PC-9 (cell line): ENCODE data around the gene ADAM19. TPM values are rescaled to one million over a fixed set of nuclear protein-coding genes. Genes with fewer than 3 reads are reported as not detected.

Experiments
- BruUV-seq: library from RNA; stranded (reverse); fragments of 400-500 nt; replicated peaks from 2 replicates; lab custom pipeline; 2021; lab: Mats Ljungman, UMichigan
- CTCF ChIA-PET: fragments of 300-600 bp; sonication (Branson Sonifier 250); formaldehyde crosslinking; loops from one replicate; lab custom pipeline; 2022; ENCODE audit warnings: antibody characterized with exemption; lab: Charles Lee
- POLR2A ChIA-PET: fragments of 300-600 bp; sonication (Branson Sonifier 250); formaldehyde crosslinking; loops from one replicate; lab custom pipeline; 2022; ENCODE audit warnings: antibody characterized with exemption; ENCODE audit not compliant: unreplicated experiment; lab: Charles Lee
- DNase-seq, 2 experiments: peaks; one replicate each; pipeline versions ENCODE4 v3.0.0 to v3.0.0-alpha.2; 2015 to 2022; ENCODE audit warnings: mixed read lengths in 1 of 2
- H2AFZ ChIP-seq: fragments of 200-600 bp; sonication (generic); 2 replicates; pipeline ENCODE4 v1.8.1; 2017; ENCODE audit warnings: antibody characterized with exemption
- H3F3A ChIP-seq: fragments of 200-600 bp; sonication (generic); 2 replicates; pipeline ENCODE4 v1.8.1; 2017; ENCODE audit warnings: antibody characterized with exemption, mild to moderate bottlenecking, low read depth; ENCODE audit not compliant: insufficient read depth
- H3K27ac ChIP-seq: fragments of 200-600 bp; sonication (generic); 2 replicates; pipeline ENCODE4 v1.6.1; 2016; ENCODE audit warnings: mixed run types
- H3K27me3 ChIP-seq: fragments of 200-600 bp; sonication (generic); 2 replicates; pipeline ENCODE4 v1.6.1; 2016; ENCODE audit warnings: low read depth, mixed run types; ENCODE audit not compliant: insufficient read depth
- H3K36me3 ChIP-seq: fragments of 200-600 bp; sonication (generic); 2 replicates; pipeline ENCODE4 v1.6.1; 2016; ENCODE audit warnings: low read depth, mixed run types
- H3K4me1 ChIP-seq: fragments of 200-600 bp; sonication (generic); replicated peaks from 2 replicates; pipeline ENCODE4 v1.6.1; 2016; ENCODE audit warnings: mixed run types; ENCODE audit not compliant: insufficient read depth
- H3K4me2 ChIP-seq: fragments of 200-600 bp; sonication (generic); 2 replicates; pipeline ENCODE4 v1.6.1; 2017; ENCODE audit warnings: mixed run types
- H3K4me3 ChIP-seq: fragments of 200-600 bp; sonication (generic); 2 replicates; pipeline ENCODE4 v1.6.1; 2016; ENCODE audit warnings: mixed run types
- H3K79me2 ChIP-seq: fragments of 200-600 bp; sonication (generic); 2 replicates; pipeline ENCODE4 v1.6.1; 2017; ENCODE audit warnings: low read depth, mixed run types
- H3K9me2 ChIP-seq: fragments of 200-600 bp; sonication (generic); 2 replicates; pipeline ENCODE4 v1.8.1; 2017; ENCODE audit warnings: mild to moderate bottlenecking; ENCODE audit not compliant: insufficient read depth
- H3K9me3 ChIP-seq: fragments of 200-600 bp; sonication (generic); 2 replicates; pipeline ENCODE4 v1.8.1; 2016; ENCODE audit warnings: low read depth; ENCODE audit not compliant: insufficient read depth
- H4K20me1 ChIP-seq: fragments of 200-600 bp; sonication (generic); 2 replicates; pipeline ENCODE4 v1.8.1; 2017; ENCODE audit not compliant: insufficient read depth
- EZH2 ChIP-seq: fragments of 200-600 bp; sonication (generic); IDR thresholded peaks from 2 replicates; pipeline ENCODE4 v1.8.0; 2017; ENCODE audit warnings: antibody characterized with exemption, low read depth
- intact Hi-C: fragments of 100-400 bp; cut with micrococcal nuclease; formaldehyde crosslinking; loops from one replicate; pipeline ENCODE4 v1.10.0; 2022; ENCODE audit not compliant: unreplicated experiment
- total RNA-seq: library from RNA; stranded (reverse); gene quantifications from 2 replicates; pipeline ENCODE4 v1.2.3, GENCODE V29; 2021
- TF ChIP-seq, protein P1 (sequence below): fragments of 200-600 bp; sonication (generic); conservative IDR thresholded peaks from 2 replicates; pipeline ENCODE4 v1.6.1; 2017; ENCODE audit warnings: mixed run types, antibody characterized with exemption, mild to moderate bottlenecking, moderate library complexity

Gene ADAM19
- total RNA-seq, 1 experiment from 2014 or later: 7.6 TPM

DNA sequence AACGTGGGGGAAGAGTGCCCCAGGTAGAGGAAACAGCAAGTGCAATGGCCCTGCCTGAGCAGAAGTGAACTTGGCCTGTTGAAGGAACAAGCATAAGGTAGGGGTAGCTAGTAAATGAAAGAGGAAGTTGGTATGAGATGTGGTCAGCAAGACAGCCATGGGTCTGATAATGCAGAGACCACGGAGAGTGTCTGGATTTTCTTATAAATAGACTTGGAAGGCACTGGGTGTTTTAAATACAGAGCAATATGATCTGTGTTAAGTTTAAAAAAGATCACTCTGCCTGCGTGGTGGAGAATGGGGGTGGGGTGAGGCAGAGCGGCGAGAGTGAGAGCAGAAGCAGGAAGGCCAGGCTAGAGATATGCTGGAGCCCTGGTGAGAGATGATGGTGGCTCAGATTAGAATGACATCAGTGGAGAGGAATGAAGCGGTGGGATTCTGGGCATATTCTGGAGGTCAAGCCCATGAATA is 4.2 kb downstream of the ADAM19 start:
- H3F3A ChIP-seq: no peaks in the 10 kb centered on the region
- H3K9me2 ChIP-seq: no peaks in the 10 kb centered on the region

GRCh38 chr5:157570531-157571200 is 4.9 kb downstream of the ADAM19 start:
- Histone ChIP-seq H3F3A (no peaks in the 10 kb centered on the region), H2AFZ (no peak overlapping the region), H3K36me3 (peaks cover 8% of the 10 kb centered on the region; the same call in 1 of the 2 replicates), H3K4me3 (no peak overlapping the region), H3K27me3 (no peaks in the 10 kb centered on the region), H3K9me2 (no peaks in the 10 kb centered on the region), H3K27ac (no peak overlapping the region), H4K20me1 (no peaks in the 10 kb centered on the region), H3K4me1 (peaks cover 14% of the 10 kb centered on the region; the same call in 1 of the 2 replicates), H3K4me2 (no peak overlapping the region), H3K79me2 (peaks cover 27% of the 10 kb centered on the region), H3K9me3 (no peaks in the 10 kb centered on the region)
- DNase-seq: no peak
- intact Hi-C loops: loop anchor here (1.0 kb wide), 2 partner anchors 12 to 59 kb away; no protein-coding TSS in a partner anchor
- CTCF ChIA-PET: no interaction called here
- POLR2A ChIA-PET: interaction anchor here (0.6 kb wide), 1 partner anchor 147 kb away, joined by 44 read pairs; no protein-coding TSS in a partner anchor
- TF ChIP-seq EZH2: no peak
- TF ChIP-seq, protein P1, sequence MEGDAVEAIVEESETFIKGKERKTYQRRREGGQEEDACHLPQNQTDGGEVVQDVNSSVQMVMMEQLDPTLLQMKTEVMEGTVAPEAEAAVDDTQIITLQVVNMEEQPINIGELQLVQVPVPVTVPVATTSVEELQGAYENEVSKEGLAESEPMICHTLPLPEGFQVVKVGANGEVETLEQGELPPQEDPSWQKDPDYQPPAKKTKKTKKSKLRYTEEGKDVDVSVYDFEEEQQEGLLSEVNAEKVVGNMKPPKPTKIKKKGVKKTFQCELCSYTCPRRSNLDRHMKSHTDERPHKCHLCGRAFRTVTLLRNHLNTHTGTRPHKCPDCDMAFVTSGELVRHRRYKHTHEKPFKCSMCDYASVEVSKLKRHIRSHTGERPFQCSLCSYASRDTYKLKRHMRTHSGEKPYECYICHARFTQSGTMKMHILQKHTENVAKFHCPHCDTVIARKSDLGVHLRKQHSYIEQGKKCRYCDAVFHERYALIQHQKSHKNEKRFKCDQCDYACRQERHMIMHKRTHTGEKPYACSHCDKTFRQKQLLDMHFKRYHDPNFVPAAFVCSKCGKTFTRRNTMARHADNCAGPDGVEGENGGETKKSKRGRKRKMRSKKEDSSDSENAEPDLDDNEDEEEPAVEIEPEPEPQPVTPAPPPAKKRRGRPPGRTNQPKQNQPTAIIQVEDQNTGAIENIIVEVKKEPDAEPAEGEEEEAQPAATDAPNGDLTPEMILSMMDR: no peak
- BruUV-seq: no TSS peak

More for the DNA sequence above, 4.2 kb downstream of the ADAM19 start:
- Histone ChIP-seq H3K27ac (no peak overlapping the region), H2AFZ (no peak overlapping the region), H3K27me3 (no peaks in the 10 kb centered on the region), H3K4me2 (no peak overlapping the region), H4K20me1 (no peaks in the 10 kb centered on the region), H3K9me3 (no peaks in the 10 kb centered on the region), H3K4me1 (peaks cover 20% of the 10 kb centered on the region; the same call in 1 of the 2 replicates), H3K79me2 (peaks cover 27% of the 10 kb centered on the region), H3K4me3 (no peak overlapping the region), H3K36me3 (peaks cover 8% of the 10 kb centered on the region; the same call in 1 of the 2 replicates)
- CTCF ChIA-PET: no interaction called here
- intact Hi-C loops: loop anchor here (1.0 kb wide), 2 partner anchors 13 to 60 kb away; no protein-coding TSS in a partner anchor
- POLR2A ChIA-PET: interaction anchor here (0.6 kb wide), 1 partner anchor 146 kb away, joined by 44 read pairs; no protein-coding TSS in a partner anchor
- BruUV-seq: no TSS peak
- peak in 1 of 2 experiments; percentile 42 for DNase-seq
- TF ChIP-seq, protein P1: no peak
- TF ChIP-seq EZH2: no peak

GRCh38 chr5:157568720-157569119 is 6.9 kb downstream of the ADAM19 start:
- no peak for TF ChIP-seq EZH2
- TF ChIP-seq, protein P1: no peak
- intact Hi-C loops: no loop called here
- CTCF ChIA-PET: interaction anchor here (0.7 kb wide), 1 partner anchor 20 kb away, joined by 5 read pairs; no protein-coding TSS in a partner anchor

More at GRCh38 chr5:157568720-157569119, 6.9 kb downstream of the ADAM19 start:
- no peak for DNase-seq
- BruUV-seq: no TSS peak
- H3K36me3 ChIP-seq: peaks cover 8% of the 10 kb centered on the region; the same call in 1 of the 2 replicates
- H3K4me1 ChIP-seq: peaks cover 7% of the 10 kb centered on the region; the same call in 1 of the 2 replicates
- no peaks in the 10 kb centered on the region for H3K27me3 ChIP-seq
- H3K4me2 ChIP-seq: no peak overlapping the region
- no peak overlapping the region for H3K4me3 ChIP-seq
- no peaks in the 10 kb centered on the region for H3K9me2 ChIP-seq
- POLR2A ChIA-PET: interaction anchor here (0.7 kb wide), 1 partner anchor 163 kb away, joined by 12 read pairs; the partner anchor contains the start of gene THG1L
- no peaks in the 10 kb centered on the region for H3F3A ChIP-seq
- no peaks in the 10 kb centered on the region; the same call in 1 of the 2 replicates for H4K20me1 ChIP-seq
- H2AFZ ChIP-seq: no peak overlapping the region
- H3K79me2 ChIP-seq: peaks cover 15% of the 10 kb centered on the region
- H3K27ac ChIP-seq: no peak overlapping the region
- no peaks in the 10 kb centered on the region for H3K9me3 ChIP-seq
